ENCODE data around the gene SLC10A3.

The SLC10A3 gene

DNA sequence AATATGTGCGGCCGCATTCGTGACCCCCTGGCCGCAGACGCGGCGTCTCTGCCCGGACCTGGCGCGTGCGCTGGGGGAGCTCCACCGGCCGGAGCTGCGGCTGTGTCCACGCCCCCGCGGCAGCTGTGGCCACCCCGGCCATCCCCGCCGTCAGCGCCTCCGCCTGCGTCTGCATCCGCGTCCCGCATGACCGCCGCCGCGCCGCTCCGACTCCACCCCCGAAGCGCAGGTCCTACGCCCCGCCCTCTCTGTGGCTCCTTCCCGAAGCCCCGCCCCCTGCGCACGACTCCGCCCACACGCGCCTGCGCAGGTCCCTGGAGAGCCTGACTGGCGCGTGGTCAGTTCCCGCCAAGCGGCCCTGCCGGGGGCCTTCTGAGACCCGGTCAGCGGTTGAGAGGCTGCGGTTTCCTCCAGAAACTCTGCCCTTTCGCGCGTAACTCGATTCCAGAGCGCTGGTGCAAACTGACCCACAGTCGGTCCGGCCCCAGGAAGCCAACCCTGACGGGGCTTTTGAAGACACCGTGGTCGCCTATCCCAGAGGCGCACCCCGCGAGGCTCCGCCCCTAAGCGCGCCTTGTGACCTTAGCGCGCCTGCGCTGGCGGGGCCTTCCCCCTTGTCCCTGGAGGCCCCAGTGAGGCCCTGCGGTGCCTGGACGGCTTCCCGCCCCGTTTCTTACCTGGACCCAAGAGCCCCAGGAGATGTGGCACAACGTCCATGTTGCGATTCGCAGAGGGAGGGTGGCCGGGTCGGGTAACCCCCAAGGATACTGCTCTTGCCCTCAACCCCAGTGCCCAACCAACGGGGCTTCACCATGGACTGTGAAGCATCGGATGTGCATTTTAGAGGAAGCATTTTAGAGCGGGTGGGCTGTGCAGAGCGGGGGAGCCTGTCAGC, 11.5 kb downstream of the SLC10A3 start, which contains the start of gene LAGE3 (continued):
- TF ChIP-seq IKZF3 (tag by site-specific recombination; IDR thresholded peaks at IDR 0.05) (peak; percentile 45; the same call in 1 of the 2 replicates), KLF10 (tag by site-specific recombination; IDR thresholded peaks at IDR 0.05) (peak; percentile 79; the same call in 1 of the 2 replicates), ZNF621 (tag by site-specific recombination; IDR thresholded peaks at IDR 0.05) (no peak), ZBTB8A (tag by site-specific recombination; IDR thresholded peaks at IDR 0.05) (peak; percentile 58), ZNF521 (tag by site-specific recombination; IDR thresholded peaks at IDR 0.05) (no peak)
- TF ChIP-seq, protein P1, sequence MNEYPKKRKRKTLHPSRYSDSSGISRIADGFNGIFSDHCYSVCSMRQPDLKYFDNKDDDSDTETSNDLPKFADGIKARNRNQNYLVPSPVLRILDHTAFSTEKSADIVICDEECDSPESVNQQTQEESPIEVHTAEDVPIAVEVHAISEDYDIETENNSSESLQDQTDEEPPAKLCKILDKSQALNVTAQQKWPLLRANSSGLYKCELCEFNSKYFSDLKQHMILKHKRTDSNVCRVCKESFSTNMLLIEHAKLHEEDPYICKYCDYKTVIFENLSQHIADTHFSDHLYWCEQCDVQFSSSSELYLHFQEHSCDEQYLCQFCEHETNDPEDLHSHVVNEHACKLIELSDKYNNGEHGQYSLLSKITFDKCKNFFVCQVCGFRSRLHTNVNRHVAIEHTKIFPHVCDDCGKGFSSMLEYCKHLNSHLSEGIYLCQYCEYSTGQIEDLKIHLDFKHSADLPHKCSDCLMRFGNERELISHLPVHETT (tag by site-specific recombination; IDR thresholded peaks at IDR 0.05) = no peak
- TF ChIP-seq, protein P2, sequence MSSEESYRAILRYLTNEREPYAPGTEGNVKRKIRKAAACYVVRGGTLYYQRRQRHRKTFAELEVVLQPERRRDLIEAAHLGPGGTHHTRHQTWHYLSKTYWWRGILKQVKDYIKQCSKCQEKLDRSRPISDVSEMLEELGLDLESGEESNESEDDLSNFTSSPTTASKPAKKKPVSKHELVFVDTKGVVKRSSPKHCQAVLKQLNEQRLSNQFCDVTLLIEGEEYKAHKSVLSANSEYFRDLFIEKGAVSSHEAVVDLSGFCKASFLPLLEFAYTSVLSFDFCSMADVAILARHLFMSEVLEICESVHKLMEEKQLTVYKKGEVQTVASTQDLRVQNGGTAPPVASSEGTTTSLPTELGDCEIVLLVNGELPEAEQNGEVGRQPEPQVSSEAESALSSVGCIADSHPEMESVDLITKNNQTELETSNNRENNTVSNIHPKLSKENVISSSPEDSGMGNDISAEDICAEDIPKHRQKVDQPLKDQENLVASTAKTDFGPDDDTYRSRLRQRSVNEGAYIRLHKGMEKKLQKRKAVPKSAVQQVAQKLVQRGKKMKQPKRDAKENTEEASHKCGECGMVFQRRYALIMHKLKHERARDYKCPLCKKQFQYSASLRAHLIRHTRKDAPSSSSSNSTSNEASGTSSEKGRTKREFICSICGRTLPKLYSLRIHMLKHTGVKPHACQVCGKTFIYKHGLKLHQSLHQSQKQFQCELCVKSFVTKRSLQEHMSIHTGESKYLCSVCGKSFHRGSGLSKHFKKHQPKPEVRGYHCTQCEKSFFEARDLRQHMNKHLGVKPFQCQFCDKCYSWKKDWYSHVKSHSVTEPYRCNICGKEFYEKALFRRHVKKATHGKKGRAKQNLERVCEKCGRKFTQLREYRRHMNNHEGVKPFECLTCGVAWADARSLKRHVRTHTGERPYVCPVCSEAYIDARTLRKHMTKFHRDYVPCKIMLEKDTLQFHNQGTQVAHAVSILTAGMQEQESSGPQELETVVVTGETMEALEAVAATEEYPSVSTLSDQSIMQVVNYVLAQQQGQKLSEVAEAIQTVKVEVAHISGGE (tag by site-specific recombination; conservative IDR thresholded peaks at IDR 0.05; ENCODE audit: low read depth) = no peak
- TF ChIP-seq, protein P3, sequence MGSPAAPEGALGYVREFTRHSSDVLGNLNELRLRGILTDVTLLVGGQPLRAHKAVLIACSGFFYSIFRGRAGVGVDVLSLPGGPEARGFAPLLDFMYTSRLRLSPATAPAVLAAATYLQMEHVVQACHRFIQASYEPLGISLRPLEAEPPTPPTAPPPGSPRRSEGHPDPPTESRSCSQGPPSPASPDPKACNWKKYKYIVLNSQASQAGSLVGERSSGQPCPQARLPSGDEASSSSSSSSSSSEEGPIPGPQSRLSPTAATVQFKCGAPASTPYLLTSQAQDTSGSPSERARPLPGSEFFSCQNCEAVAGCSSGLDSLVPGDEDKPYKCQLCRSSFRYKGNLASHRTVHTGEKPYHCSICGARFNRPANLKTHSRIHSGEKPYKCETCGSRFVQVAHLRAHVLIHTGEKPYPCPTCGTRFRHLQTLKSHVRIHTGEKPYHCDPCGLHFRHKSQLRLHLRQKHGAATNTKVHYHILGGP (tag by site-specific recombination; IDR thresholded peaks at IDR 0.05) = no peak
- TF ChIP-seq, protein P4, sequence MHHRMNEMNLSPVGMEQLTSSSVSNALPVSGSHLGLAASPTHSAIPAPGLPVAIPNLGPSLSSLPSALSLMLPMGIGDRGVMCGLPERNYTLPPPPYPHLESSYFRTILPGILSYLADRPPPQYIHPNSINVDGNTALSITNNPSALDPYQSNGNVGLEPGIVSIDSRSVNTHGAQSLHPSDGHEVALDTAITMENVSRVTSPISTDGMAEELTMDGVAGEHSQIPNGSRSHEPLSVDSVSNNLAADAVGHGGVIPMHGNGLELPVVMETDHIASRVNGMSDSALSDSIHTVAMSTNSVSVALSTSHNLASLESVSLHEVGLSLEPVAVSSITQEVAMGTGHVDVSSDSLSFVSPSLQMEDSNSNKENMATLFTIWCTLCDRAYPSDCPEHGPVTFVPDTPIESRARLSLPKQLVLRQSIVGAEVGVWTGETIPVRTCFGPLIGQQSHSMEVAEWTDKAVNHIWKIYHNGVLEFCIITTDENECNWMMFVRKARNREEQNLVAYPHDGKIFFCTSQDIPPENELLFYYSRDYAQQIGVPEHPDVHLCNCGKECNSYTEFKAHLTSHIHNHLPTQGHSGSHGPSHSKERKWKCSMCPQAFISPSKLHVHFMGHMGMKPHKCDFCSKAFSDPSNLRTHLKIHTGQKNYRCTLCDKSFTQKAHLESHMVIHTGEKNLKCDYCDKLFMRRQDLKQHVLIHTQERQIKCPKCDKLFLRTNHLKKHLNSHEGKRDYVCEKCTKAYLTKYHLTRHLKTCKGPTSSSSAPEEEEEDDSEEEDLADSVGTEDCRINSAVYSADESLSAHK (tag by site-specific recombination; IDR thresholded peaks at IDR 0.05) = 0 out of 2 replicates have a peak, but pooled peaks have one; percentile 32
- TF ChIP-seq, protein P5, sequence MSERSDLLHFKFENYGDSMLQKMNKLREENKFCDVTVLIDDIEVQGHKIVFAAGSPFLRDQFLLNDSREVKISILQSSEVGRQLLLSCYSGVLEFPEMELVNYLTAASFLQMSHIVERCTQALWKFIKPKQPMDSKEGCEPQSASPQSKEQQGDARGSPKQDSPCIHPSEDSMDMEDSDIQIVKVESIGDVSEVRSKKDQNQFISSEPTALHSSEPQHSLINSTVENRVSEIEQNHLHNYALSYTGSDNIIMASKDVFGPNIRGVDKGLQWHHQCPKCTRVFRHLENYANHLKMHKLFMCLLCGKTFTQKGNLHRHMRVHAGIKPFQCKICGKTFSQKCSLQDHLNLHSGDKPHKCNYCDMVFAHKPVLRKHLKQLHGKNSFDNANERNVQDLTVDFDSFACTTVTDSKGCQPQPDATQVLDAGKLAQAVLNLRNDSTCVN (tag by site-specific recombination; optimal IDR thresholded peaks at IDR 0.05) = peak; percentile 85

DNA sequence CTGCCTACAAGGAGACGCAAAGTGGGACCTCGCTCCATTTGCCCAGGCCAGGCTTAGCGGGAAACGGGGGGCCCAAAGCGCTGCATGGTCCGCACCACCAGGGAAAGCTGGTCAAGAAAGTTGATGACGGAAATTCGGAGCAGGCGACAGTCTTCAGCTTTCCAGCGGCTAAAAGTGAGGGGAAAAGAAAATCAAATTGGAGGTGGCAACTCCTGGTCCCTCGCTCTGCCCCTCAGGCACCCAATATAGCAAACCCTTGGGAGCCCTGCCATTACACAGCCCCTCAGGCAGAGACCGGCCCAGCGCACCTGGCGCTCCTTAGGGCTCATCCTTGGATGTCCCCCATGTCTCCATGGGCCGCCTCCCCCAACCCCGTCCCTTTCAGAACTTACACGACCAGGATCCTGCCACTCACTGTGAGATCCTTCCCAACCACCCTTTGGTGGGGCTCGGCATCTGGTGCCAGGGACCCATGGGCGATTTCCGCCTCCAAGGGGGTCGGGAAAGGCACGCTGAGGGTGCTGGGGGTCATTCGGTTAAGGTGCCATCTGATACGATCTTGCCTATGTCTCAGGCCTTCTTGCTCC, 12.4 kb downstream of the SLC10A3 start:
- ChIA-PET POLR2A (interaction anchor here (0.6 to 2.6 kb wide), 9 partner anchors 9 to 96 kb away, joined by 3 to 15 read pairs (median 4); partner anchors contain the start of genes PLXNA3, SLC10A3 and UBL4A), CTCF (interaction anchor here (2.1 kb wide), 1 partner anchor 9 kb away, joined by 6 read pairs; the partner anchor contains the start of gene UBL4A)
- Histone ChIP-seq H3K4me3 (ENCODE audit: low read depth, low read length) (peak overlapping the region; percentile 55), H3K4me1 (ENCODE audit: control insufficient read depth, insufficient read depth, low read length) (no peaks in the 10 kb centered on the region; the same call in 1 of the 2 replicates), H3K9me3 (ENCODE audit: control insufficient read depth, insufficient read depth, low read depth, low read length) (no peaks in the 10 kb centered on the region), H3K27ac (ENCODE audit: extremely low read depth, low read depth, low read length) (no peak overlapping the region), H3K36me3 (ENCODE audit: control insufficient read depth in 2 of 2, insufficient read depth in 1 of 2, low read length in 2 of 2) (peaks cover 0 to 10% of the 10 kb centered on the region in 2 experiments; a peak in 2 of 3 replicates)
- TF ChIP-seq TCF7L2 (IDR thresholded peaks at IDR 0.05; ENCODE audit: borderline replicate concordance, low read depth, low read length) (no peak), ZBTB48 (tag by site-specific recombination; IDR thresholded peaks at IDR 0.05) (0 out of 2 replicates have a peak, but pooled peaks have one; percentile 52), GLIS2 (tag by site-specific recombination; IDR thresholded peaks at IDR 0.05) (0 out of 2 replicates have a peak, but pooled peaks have one; percentile 42), ZNF768 (tag by site-specific recombination; IDR thresholded peaks at IDR 0.05) (no peak), PRDM1 (tag by site-specific recombination; IDR thresholded peaks at IDR 0.05) (peak; percentile 85), ZNF366 (tag by site-specific recombination; conservative IDR thresholded peaks at IDR 0.05) (no peak), ZNF423 (tag by site-specific recombination; IDR thresholded peaks at IDR 0.05) (peak; percentile 72; the same call in 1 of the 2 replicates)

Data from HEK293 (cell line).